K562 (cell line): Measurements from ENCODE around the gene NECAB2. TPM values are rescaled to one million over a fixed set of nuclear protein-coding genes. Genes with fewer than 3 reads are reported as not detected.
A peak's percentile ranks its signal among the peaks of the same experiment; 100 is the strongest.

Source experiments
- ARID3B ChIP-seq: fragments of 250-450 bp; sonication (Bioruptor Pico); IDR thresholded peaks from 2 replicates; pipeline ENCODE4 v1.4.0; 2020; ENCODE audit warnings: borderline replicate concordance
- DACH1 ChIP-seq: fragments of 450-650 bp; IDR thresholded peaks from 2 replicates; pipeline ENCODE4 v1.6.1; 2018; ENCODE audit not compliant: partially characterized antibody
- ETV6 ChIP-seq, 3 experiments: fragments of 150-350 bp in 1 of 3; sonication (generic) in 1 of 3; formaldehyde crosslinking in 1 of 3; IDR thresholded peaks; 2 replicates each; pipeline versions ENCODE4 v1.6.1 to v1.8.0; 2014 to 2022; ENCODE audit warnings: borderline replicate concordance in 2 of 3, low read depth in 2 of 3, antibody characterized with exemption in 1 of 3, low read length in 1 of 3, mild to moderate bottlenecking in 1 of 3, missing genetic modification reagents in 1 of 3
- IFI16 ChIP-seq: fragments of 250-450 bp; sonication (Bioruptor Pico); IDR thresholded peaks from 2 replicates; pipeline ENCODE4 v2.1.2; 2022; ENCODE audit warnings: mild to moderate bottlenecking, inconsistent platforms
- JUN ChIP-seq, 2 experiments: sonication (generic) in 1 of 2; formaldehyde crosslinking in 1 of 2; IDR thresholded peaks; 2 replicates each; pipeline versions ENCODE4 v1.6.1 to v1.8.0; 2012 to 2022; ENCODE audit warnings: borderline replicate concordance in 2 of 2, mild to moderate bottlenecking in 2 of 2, improper control_type of control experiment in 1 of 2, low read depth in 1 of 2, low read length in 1 of 2, missing genetic modification reagents in 1 of 2
- MEF2D ChIP-seq: conservative IDR thresholded peaks from 2 replicates; pipeline ENCODE4 v1.6.1; 2016; ENCODE audit warnings: low read depth, missing genetic modification characterization, missing compliant biosample characterization
- MTF1 ChIP-seq: fragments of 250-450 bp; sonication (Bioruptor Pico); IDR thresholded peaks from 2 replicates; pipeline ENCODE4 v1.9.0; 2021; ENCODE audit warnings: moderate library complexity, mild to moderate bottlenecking, inconsistent platforms, borderline replicate concordance
- POLR2G ChIP-seq: fragments of 200-400 bp; formaldehyde crosslinking; IDR thresholded peaks from 2 replicates; pipeline ENCODE4 v1.6.1; 2017; ENCODE audit warnings: low read depth, mild to moderate bottlenecking, antibody characterized with exemption, low read length, moderate library complexity
- RUNX1 ChIP-seq: sonication (generic); IDR thresholded peaks from 2 replicates; pipeline ENCODE4 v1.6.1; 2016; ENCODE audit warnings: antibody characterized with exemption, low read depth
- SNRNP70 ChIP-seq: fragments of 200-400 bp; formaldehyde crosslinking; optimal IDR thresholded peaks from 2 replicates; pipeline ENCODE3; 2017; ENCODE audit warnings: low read depth, low read length
- SP2 ChIP-seq: IDR thresholded peaks from 2 replicates; pipeline ENCODE4 v1.6.1; 2011; ENCODE audit warnings: mild to moderate bottlenecking, low read depth, low read length, moderate library complexity; ENCODE audit not compliant: poor library complexity, severe bottlenecking; ENCODE audit errors: extremely low read depth
- SRSF9 ChIP-seq: fragments of 200-400 bp; formaldehyde crosslinking; IDR thresholded peaks from 2 replicates; pipeline ENCODE4 v1.6.1; 2017; ENCODE audit warnings: low read depth, low read length, borderline replicate concordance
- USF1 ChIP-seq: sonication (generic); formaldehyde crosslinking; IDR thresholded peaks from 2 replicates; pipeline ENCODE4 v1.9.0; 2022; ENCODE audit warnings: mild to moderate bottlenecking, missing genetic modification reagents
- ZC3H4 ChIP-seq: sonication (generic); formaldehyde crosslinking; IDR thresholded peaks from 2 replicates; pipeline ENCODE4 v1.9.0; 2021; ENCODE audit warnings: missing genetic modification reagents, borderline replicate concordance
- ZNF586 ChIP-seq: fragments of 450-650 bp; formaldehyde crosslinking; conservative IDR thresholded peaks from 2 replicates; pipeline ENCODE4 v1.4.0; 2020; ENCODE audit warnings: mild to moderate bottlenecking, moderate library complexity
- ZNF778 ChIP-seq: fragments of 450-650 bp; formaldehyde crosslinking; IDR thresholded peaks from 2 replicates; pipeline ENCODE4 v1.4.0; 2020; ENCODE audit warnings: mild to moderate bottlenecking, moderate library complexity
- ZNF79 ChIP-seq: fragments of 250-450 bp; sonication (Bioruptor Pico); IDR thresholded peaks from 2 replicates; pipeline ENCODE4 v1.4.0; 2020; ENCODE audit warnings: low read depth, mild to moderate bottlenecking, moderate library complexity
- polyA plus RNA-seq, 8 experiments: library from polyadenylated mRNA; depleted of rRNA in 4 of 8; stranded (reverse) in 5 of 8; unstranded in 3 of 8; fragments of >200 nt; fragmentation: Nextera tagmentation in 2 of 8; fragmentation: Illumina TruSeq in 1 of 8; extraction: Ambion mirVana in 2 of 8; extraction: Trizol in 1 of 8; gene quantifications; 2 replicates each; pipeline versions ENCODE4 v1.2.1 to v1.2.3, GENCODE V29; 2011 to 2014; ENCODE audit warnings: inconsistent platforms in 1 of 8, missing spikeins in 1 of 8
- total RNA-seq, 7 experiments: library from RNA; depleted of rRNA in 6 of 7; stranded (reverse); fragments of >200 nt in 6 of 7; fragmentation: Illumina TruSeq in 2 of 7; extraction: Trizol in 2 of 7; gene quantifications; 2 replicates each; pipeline versions ENCODE4 v1.2.1 to v1.2.3, GENCODE V29; 2011 to 2021; ENCODE audit warnings: low replicate concordance in 1 of 7
- TF ChIP-seq, protein P1 (sequence below): fragments of 450-650 bp; conservative IDR thresholded peaks from 2 replicates; pipeline ENCODE4 v1.6.1; 2016; ENCODE audit warnings: missing genetic modification characterization, low read depth, mild to moderate bottlenecking, missing compliant biosample characterization, moderate library complexity
- TF ChIP-seq, protein P2 (sequence below): sonication (generic); formaldehyde crosslinking; IDR thresholded peaks from 2 replicates; pipeline ENCODE4 v1.8.0; 2023; ENCODE audit warnings: mild to moderate bottlenecking, missing genetic modification reagents

NECAB2 gene
- total and polyA plus RNA-seq, 9 of the 15 experiments (the other 6 are each of a cell fraction or from before 2014, with no cell fraction given) = 0.03 to 0.28 TPM; not detected in 7

GRCh38 chr16:84043486-84044117 is 75.6 kb downstream of the NECAB2 start (continued):
- TF ChIP-seq ARID3B (CRISPR knock-in tag) = no peak
- TF ChIP-seq SRSF9 = no peak
- TF ChIP-seq MTF1 (CRISPR knock-in tag) = no peak
- TF ChIP-seq ZC3H4 = no peak
- peak; percentile 44; the same call in 1 of the 2 replicates for TF ChIP-seq MEF2D (tag)
- TF ChIP-seq IFI16 (CRISPR knock-in tag) = no peak
- TF ChIP-seq POLR2G = no peak
- TF ChIP-seq ETV6 (IDR thresholded peaks at IDR 0.05; ENCODE audit: borderline replicate concordance in 1 of 2, low read depth in 2 of 2, low read length in 1 of 2) = no peak
- TF ChIP-seq ETV6 (CRISPR knock-in tag; IDR thresholded peaks at IDR 0.05; ENCODE audit: borderline replicate concordance) = no peak
- TF ChIP-seq RUNX1 = peak; percentile 83; the same call in 1 of the 2 replicates
- no peak for TF ChIP-seq ZNF79 (CRISPR knock-in tag)
- TF ChIP-seq DACH1 = peak; percentile 26
- TF ChIP-seq JUN (IDR thresholded peaks at IDR 0.05; ENCODE audit: borderline replicate concordance, low read depth, low read length) = no peak
- TF ChIP-seq JUN (CRISPR knock-in tag; IDR thresholded peaks at IDR 0.05; ENCODE audit: borderline replicate concordance) = no peak
- TF ChIP-seq, protein P1, sequence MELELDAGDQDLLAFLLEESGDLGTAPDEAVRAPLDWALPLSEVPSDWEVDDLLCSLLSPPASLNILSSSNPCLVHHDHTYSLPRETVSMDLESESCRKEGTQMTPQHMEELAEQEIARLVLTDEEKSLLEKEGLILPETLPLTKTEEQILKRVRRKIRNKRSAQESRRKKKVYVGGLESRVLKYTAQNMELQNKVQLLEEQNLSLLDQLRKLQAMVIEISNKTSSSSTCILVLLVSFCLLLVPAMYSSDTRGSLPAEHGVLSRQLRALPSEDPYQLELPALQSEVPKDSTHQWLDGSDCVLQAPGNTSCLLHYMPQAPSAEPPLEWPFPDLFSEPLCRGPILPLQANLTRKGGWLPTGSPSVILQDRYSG (tag) = no peak
- TF ChIP-seq USF1 (CRISPR knock-in tag) = peak; percentile 49; the same call in 1 of the 2 replicates
- TF ChIP-seq SP2 = no peak
- TF ChIP-seq, protein P2, sequence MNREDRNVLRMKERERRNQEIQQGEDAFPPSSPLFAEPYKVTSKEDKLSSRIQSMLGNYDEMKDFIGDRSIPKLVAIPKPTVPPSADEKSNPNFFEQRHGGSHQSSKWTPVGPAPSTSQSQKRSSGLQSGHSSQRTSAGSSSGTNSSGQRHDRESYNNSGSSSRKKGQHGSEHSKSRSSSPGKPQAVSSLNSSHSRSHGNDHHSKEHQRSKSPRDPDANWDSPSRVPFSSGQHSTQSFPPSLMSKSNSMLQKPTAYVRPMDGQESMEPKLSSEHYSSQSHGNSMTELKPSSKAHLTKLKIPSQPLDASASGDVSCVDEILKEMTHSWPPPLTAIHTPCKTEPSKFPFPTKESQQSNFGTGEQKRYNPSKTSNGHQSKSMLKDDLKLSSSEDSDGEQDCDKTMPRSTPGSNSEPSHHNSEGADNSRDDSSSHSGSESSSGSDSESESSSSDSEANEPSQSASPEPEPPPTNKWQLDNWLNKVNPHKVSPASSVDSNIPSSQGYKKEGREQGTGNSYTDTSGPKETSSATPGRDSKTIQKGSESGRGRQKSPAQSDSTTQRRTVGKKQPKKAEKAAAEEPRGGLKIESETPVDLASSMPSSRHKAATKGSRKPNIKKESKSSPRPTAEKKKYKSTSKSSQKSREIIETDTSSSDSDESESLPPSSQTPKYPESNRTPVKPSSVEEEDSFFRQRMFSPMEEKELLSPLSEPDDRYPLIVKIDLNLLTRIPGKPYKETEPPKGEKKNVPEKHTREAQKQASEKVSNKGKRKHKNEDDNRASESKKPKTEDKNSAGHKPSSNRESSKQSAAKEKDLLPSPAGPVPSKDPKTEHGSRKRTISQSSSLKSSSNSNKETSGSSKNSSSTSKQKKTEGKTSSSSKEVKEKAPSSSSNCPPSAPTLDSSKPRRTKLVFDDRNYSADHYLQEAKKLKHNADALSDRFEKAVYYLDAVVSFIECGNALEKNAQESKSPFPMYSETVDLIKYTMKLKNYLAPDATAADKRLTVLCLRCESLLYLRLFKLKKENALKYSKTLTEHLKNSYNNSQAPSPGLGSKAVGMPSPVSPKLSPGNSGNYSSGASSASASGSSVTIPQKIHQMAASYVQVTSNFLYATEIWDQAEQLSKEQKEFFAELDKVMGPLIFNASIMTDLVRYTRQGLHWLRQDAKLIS (CRISPR knock-in tag) = no peak
- no peak for TF ChIP-seq ZNF778 (CRISPR knock-in tag)
- TF ChIP-seq SNRNP70 = no peak
- no peak for TF ChIP-seq ZNF586
